ENCODE data around the gene FEZF2. TPM values are rescaled to one million over a fixed set of nuclear protein-coding genes. Genes with fewer than 3 reads are reported as not detected.

Gene FEZF2
- total and polyA plus RNA-seq, 4 donors = not detected

- no peak for ATAC-seq (ENCODE audit: insufficient read depth, low FRiP score)
- no peak for DNase-seq
Observed at GRCh38 chr3:62370858-62371719, 2.3 kb downstream of the FEZF2 start.

DNA sequence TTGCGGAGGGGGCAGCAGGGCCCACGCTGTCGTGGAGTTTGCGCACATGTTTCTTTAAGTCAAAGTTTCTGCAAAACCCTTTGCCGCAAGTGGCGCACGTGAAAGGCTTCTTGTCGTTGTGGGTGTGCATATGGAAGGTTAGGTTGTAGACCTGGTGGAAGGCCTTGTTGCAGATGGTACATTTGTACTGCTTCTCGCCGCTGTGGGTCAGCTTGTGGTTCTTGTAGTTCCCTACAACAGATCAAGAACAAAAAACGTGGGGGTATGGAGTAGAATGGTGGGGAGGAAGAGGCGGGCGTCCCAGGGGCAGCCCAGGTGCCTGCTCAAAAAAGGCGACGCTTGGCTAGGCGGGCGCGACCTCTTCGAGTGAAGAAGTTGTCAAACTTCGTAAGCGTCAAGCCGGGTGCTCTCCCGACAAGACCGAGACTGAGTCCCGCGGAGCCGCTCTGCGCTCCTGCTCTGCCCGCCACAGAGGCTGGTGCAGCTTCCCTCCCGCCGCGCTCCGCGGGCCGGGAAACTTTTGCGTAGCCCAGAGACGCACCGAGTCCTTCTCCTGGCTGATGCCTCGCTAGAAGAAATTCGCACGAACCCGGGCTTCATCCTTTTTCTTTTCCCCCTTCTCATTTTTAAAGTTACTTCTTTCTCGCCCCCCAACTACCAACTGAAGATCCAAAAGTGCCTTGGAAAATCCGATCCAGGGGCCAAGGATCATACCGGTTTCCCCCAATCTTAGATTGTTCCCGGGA, 3.1 kb downstream of the FEZF2 start:
- no peak for ATAC-seq (ENCODE audit: insufficient read depth, low FRiP score)

More at GRCh38 chr3:62370858-62371719, 2.3 kb downstream of the FEZF2 start:
- peaks cover 0 to 16% (median 5%) of the 10 kb centered on the region in 5 donors for H3K4me1 ChIP-seq (ENCODE audit: control insufficient read depth in 5 of 5, insufficient read depth in 5 of 5, low read length in 5 of 5)
- TF ChIP-seq CTCF (IDR thresholded peaks at IDR 0.05; ENCODE audit: control extremely low read depth, extremely low read depth) = no peak
- WGBS, 2 donors = 6 to 8% methylated on average over 49 of the region's 49 CpGs
- H3K27ac ChIP-seq (ENCODE audit: low read depth in 1 of 2, low read length in 1 of 2) = no peak overlapping the region
- H3K9ac ChIP-seq (ENCODE audit: insufficient read depth in 1 of 2, low read length in 2 of 2) = no peak overlapping the region
- H3K9me3 ChIP-seq (ENCODE audit: control insufficient read depth in 4 of 4, insufficient read depth in 3 of 4, low read length in 3 of 4) = peaks cover 0 to 10% (median 0%) of the 10 kb centered on the region in 4 donors
- no peak overlapping the region for H3K4me3 ChIP-seq
- peaks cover 58 to 94% (median 87%) of the 10 kb centered on the region in 3 donors for H3K27me3 ChIP-seq (ENCODE audit: control insufficient read depth in 3 of 3, insufficient read depth in 3 of 3, low read length in 2 of 3)
- no peaks in the 10 kb centered on the region for H3K36me3 ChIP-seq (ENCODE audit: control insufficient read depth in 4 of 4, insufficient read depth in 4 of 4, low read length in 4 of 4)

DNA sequence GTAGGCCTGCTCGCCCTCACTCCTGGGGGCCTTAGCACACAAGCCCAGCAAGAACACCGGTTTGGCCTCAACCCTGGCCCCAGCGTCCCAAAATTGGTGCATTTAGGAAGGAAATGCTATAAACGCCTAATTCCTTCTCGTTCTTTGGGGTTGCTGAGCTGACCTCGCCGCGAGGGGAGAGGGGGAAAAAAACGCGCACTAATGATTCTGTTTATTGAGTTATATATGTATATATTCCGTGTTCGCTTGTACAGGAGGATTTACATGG, 3.9 kb downstream of the FEZF2 start:
- Histone ChIP-seq H3K4me1 (ENCODE audit: control insufficient read depth in 5 of 5, insufficient read depth in 5 of 5, low read length in 5 of 5) (peaks cover 0 to 15% (median 5%) of the 10 kb centered on the region in 5 donors), H3K27me3 (ENCODE audit: control insufficient read depth in 3 of 3, insufficient read depth in 3 of 3, low read length in 2 of 3) (peaks cover 46 to 94% (median 87%) of the 10 kb centered on the region in 3 donors), H3K9me3 (ENCODE audit: control insufficient read depth in 4 of 4, insufficient read depth in 3 of 4, low read length in 3 of 4) (peaks cover 0 to 11% (median 0%) of the 10 kb centered on the region in 4 donors), H3K9ac (ENCODE audit: insufficient read depth in 1 of 2, low read length in 2 of 2) (no peak overlapping the region), H3K4me3 (no peak overlapping the region), H3K36me3 (ENCODE audit: control insufficient read depth in 4 of 4, insufficient read depth in 4 of 4, low read length in 4 of 4) (no peaks in the 10 kb centered on the region), H3K27ac (ENCODE audit: low read depth in 1 of 2, low read length in 1 of 2) (no peak overlapping the region)
- DNase-seq = no peak
- 6 to 9% methylated on average over 12 of the region's 12 CpGs for WGBS, 2 donors
- ATAC-seq (ENCODE audit: insufficient read depth, low FRiP score) = no peak
- no peak for TF ChIP-seq CTCF (IDR thresholded peaks at IDR 0.05; ENCODE audit: control extremely low read depth, extremely low read depth)

More for the DNA sequence above, 3.1 kb downstream of the FEZF2 start:
- Histone ChIP-seq H3K4me1 (ENCODE audit: control insufficient read depth in 5 of 5, insufficient read depth in 5 of 5, low read length in 5 of 5) (peaks cover 0 to 16% (median 5%) of the 10 kb centered on the region in 5 donors), H3K27me3 (ENCODE audit: control insufficient read depth in 3 of 3, insufficient read depth in 3 of 3, low read length in 2 of 3) (peaks cover 50 to 94% (median 87%) of the 10 kb centered on the region in 3 donors), H3K36me3 (ENCODE audit: control insufficient read depth in 4 of 4, insufficient read depth in 4 of 4, low read length in 4 of 4) (no peaks in the 10 kb centered on the region), H3K9ac (ENCODE audit: insufficient read depth in 1 of 2, low read length in 2 of 2) (no peak overlapping the region), H3K27ac (ENCODE audit: low read depth in 1 of 2, low read length in 1 of 2) (no peak overlapping the region), H3K4me3 (no peak overlapping the region), H3K9me3 (ENCODE audit: control insufficient read depth in 4 of 4, insufficient read depth in 3 of 4, low read length in 3 of 4) (peaks cover 0 to 10% (median 0%) of the 10 kb centered on the region in 4 donors)
- no peak for TF ChIP-seq CTCF (IDR thresholded peaks at IDR 0.05; ENCODE audit: control extremely low read depth, extremely low read depth)
- WGBS, 2 donors = 2 to 5% methylated on average over 46 of the region's 46 CpGs
- peak in 1 of 3 donors; percentile 24 for DNase-seq

Measured in lung (tissue), 12 donors.